RWPE2 (cell line): ENCODE measurements around the gene PLEKHG4.
A peak's percentile ranks its signal among the peaks of the same experiment; 100 is the strongest.

Experiments
- ATAC-seq: fragments of 200-7000 bp; cut with Tn5 transposase; 3 replicates; pipeline ENCODE4 v1.9.1; 2021; ENCODE audit warnings: low read depth
- DNase-seq: peaks from one replicate; pipeline ENCODE4 v3.0.0-alpha.2; 2020; ENCODE audit warnings: low spot score
- H3K27ac ChIP-seq: fragments of 450-650 bp; 2 replicates; pipeline ENCODE4 v1.5.1; 2017; ENCODE audit warnings: mild to moderate bottlenecking; ENCODE audit not compliant: poor library complexity, severe bottlenecking
- H3K27me3 ChIP-seq: fragments of 250-450 bp; sonication (Bioruptor Pico); 2 replicates; pipeline ENCODE4 v1.5.1; 2021; ENCODE audit warnings: mild to moderate bottlenecking, moderate library complexity; ENCODE audit not compliant: insufficient read depth, poor library complexity, severe bottlenecking
- H3K36me3 ChIP-seq: fragments of 250-450 bp; sonication (Bioruptor Pico); 2 replicates; pipeline ENCODE4 v1.5.1; 2020; ENCODE audit warnings: low read depth, mild to moderate bottlenecking, moderate library complexity
- H3K4me1 ChIP-seq: fragments of 250-450 bp; sonication (Bioruptor Pico); 2 replicates; pipeline ENCODE4 v1.5.1; 2021; ENCODE audit warnings: mild to moderate bottlenecking, moderate library complexity; ENCODE audit not compliant: insufficient read depth, poor library complexity, severe bottlenecking
- H3K4me3 ChIP-seq: fragments of 250-450 bp; sonication (Bioruptor Pico); 2 replicates; pipeline ENCODE4 v1.5.1; 2021; ENCODE audit warnings: mild to moderate bottlenecking, moderate library complexity; ENCODE audit not compliant: severe bottlenecking
- H3K9me3 ChIP-seq: fragments of 250-450 bp; sonication (Bioruptor Pico); 2 replicates; pipeline ENCODE4 v1.5.1; 2021; ENCODE audit warnings: mild to moderate bottlenecking, moderate library complexity; ENCODE audit not compliant: severe bottlenecking
- TF ChIP-seq, protein P1 (sequence below): fragments of 450-650 bp; IDR thresholded peaks from one replicate; pipeline ENCODE4 v1.5.1; 2017; ENCODE audit warnings: mild to moderate bottlenecking, moderate library complexity; ENCODE audit not compliant: poor library complexity, severe bottlenecking

PLEKHG4 gene

DNA sequence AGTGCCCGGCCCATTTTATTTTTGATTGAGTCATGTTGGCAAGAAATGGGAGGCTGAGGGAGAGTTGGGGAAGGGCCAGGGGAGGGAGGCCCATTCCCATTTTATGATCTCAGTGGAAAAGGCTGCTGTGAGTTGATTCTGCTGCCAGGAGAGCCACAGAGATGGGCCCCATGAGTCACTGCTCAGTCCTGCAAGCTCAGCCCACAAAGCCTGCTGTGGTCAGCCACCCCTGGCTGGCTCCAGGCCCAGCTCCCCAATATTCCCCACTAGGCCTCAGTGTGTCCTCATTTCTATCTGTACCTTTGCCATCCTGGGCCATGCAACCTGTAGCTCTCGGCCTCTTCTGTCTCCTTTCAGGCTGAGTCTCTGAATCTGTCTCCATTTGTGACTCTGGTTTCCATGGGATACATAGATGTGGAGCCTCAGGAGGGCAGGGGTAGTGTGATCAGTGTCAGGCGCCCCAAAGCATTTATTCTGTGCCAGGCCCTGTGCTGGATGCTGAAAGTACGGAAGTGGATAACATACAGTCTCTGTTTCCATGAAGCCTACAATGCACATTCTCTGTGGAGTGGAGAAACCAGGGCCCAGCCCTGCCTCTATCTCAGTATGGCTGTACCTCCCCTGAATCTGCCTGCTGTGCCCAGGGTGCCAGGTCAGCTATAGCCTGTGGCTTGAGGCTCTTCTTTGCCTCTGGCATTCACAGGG is 1.9 kb upstream of the PLEKHG4 start:
- Histone ChIP-seq H3K36me3 (peaks cover 39% of the 10 kb centered on the region), H3K4me3 (peak overlapping the region; percentile 80), H3K27me3 (no peaks in the 10 kb centered on the region), H3K27ac (peak overlapping the region; percentile 95), H3K9me3 (no peaks in the 10 kb centered on the region), H3K4me1 (peaks cover 21% of the 10 kb centered on the region)
- peak; percentile 78 for ATAC-seq
- DNase-seq: peak; percentile 94
- TF ChIP-seq, protein P1, sequence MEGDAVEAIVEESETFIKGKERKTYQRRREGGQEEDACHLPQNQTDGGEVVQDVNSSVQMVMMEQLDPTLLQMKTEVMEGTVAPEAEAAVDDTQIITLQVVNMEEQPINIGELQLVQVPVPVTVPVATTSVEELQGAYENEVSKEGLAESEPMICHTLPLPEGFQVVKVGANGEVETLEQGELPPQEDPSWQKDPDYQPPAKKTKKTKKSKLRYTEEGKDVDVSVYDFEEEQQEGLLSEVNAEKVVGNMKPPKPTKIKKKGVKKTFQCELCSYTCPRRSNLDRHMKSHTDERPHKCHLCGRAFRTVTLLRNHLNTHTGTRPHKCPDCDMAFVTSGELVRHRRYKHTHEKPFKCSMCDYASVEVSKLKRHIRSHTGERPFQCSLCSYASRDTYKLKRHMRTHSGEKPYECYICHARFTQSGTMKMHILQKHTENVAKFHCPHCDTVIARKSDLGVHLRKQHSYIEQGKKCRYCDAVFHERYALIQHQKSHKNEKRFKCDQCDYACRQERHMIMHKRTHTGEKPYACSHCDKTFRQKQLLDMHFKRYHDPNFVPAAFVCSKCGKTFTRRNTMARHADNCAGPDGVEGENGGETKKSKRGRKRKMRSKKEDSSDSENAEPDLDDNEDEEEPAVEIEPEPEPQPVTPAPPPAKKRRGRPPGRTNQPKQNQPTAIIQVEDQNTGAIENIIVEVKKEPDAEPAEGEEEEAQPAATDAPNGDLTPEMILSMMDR: no peak

DNA sequence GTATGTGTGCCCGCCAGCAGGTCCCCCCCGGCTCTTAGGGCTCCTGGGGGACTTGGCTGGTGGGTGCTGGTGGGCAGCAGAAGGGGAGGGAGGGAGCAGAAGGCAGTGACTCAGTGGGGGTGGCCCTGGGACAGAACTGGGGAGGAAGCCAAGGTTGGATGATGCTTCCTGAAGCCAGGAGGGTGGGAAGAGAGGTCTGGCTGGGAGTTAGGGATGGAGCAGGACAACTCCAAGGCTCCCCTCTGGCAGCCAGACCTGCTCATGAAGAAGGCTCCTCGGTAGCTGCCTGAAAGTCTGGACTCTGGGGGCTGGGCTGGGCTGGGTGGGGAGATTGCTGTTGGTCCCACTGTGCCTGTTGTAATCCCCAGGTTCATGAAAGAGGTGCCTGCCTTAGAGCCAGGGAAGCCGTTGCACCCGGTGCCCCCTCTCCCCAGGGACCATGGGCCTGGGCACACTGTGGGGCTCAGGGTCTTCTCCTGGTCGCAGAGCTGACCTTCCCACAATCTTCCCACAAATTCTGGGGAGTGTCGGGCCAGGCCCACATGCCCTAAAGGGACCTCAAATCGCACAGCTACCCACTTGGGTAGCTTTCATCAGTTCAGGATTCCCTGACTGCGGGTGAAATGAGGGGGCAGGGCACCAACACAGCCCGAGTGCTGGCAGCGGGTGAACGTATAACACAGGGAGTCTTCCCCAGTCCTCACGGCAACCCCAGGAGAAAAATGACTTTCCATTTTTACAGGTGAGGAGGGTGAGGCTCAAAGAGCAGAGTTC is 1.1 kb upstream of the PLEKHG4 start:
- peaks cover 21% of the 10 kb centered on the region for H3K4me1 ChIP-seq
- ATAC-seq: peak; percentile 40
- no peaks in the 10 kb centered on the region for H3K27me3 ChIP-seq
- H3K9me3 ChIP-seq: no peaks in the 10 kb centered on the region
- TF ChIP-seq, protein P1: no peak
- H3K27ac ChIP-seq: peak overlapping the region; percentile 95
- H3K4me3 ChIP-seq: peak overlapping the region; percentile 80
- peaks cover 46% of the 10 kb centered on the region for H3K36me3 ChIP-seq
- no peak for DNase-seq

DNA sequence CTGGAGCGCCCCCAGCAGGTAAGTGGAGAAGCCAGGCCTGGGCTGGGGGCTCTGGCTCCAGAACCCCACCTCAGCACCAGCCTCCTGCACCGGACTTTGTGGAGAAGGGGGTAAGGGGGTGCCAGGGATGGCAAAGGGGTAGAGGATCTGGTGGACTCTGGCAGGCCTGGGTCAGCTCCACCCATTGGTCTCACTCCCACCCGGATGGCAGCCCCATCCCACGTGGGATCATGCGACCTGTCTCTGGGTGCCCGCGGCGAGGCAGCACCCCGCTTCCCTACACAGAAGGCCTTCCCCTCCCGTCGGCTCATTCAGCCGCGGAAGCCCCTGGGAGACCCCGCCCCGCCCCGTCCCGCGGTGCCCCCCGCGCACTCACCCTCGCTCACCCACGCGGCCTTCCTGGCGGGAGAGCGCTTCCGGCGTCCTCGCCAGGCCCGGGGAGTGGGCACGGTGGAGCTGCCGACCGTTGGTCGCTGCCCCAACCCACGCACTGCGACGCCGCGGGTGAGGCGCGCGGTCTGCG is 498 bp upstream of the PLEKHG4 start:
- H3K27me3 ChIP-seq: no peaks in the 10 kb centered on the region
- H3K4me1 ChIP-seq: peaks cover 21% of the 10 kb centered on the region
- H3K36me3 ChIP-seq: peaks cover 49% of the 10 kb centered on the region
- TF ChIP-seq, protein P1: no peak
- peak; percentile 5; the same call in 2 of the 3 replicates for ATAC-seq
- DNase-seq: no peak
- H3K27ac ChIP-seq: peak overlapping the region; percentile 95
- no peaks in the 10 kb centered on the region for H3K9me3 ChIP-seq
- peak overlapping the region; percentile 80 for H3K4me3 ChIP-seq

DNA sequence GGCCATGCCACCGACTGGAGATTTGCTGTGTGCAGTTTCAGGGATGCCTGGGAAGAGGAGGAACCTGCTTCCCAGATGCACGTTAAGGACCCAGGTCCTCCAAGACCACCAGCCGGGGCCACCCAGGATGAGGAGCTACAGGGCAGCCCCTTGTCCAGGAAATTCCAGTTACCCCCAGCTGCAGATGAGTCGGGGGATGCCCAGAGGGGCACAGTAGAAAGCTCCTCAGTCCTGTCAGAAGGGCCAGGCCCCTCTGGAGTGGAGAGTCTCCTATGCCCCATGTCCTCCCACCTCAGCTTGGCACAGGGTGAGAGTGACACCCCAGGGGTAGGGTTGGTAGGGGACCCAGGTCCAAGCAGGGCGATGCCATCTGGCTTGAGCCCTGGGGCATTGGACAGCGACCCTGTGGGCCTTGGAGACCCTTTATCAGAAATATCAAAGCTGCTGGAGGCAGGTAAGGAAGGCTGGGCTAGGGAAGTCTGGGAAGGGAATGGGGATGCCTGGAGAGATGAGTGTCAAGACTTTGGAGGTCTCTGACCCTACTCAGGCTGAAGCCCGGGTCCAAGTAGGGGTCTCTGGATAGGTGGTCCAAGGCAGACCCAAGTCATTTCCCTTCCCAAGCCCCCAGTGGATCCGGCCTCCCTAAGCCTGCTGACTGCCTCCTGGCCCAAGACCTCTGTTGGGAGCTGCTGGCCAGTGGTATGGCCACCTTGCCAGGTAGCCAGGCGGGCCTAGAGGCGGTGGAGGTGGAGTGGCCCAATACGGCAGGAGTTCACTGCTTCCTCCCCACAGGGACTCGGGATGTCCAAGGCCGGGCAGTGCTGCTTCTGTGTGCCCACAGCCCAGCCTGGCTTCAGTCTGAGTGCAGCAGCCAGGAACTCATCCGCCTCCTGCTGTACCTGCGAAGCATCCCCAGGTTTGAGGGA is 1.0 kb downstream of the PLEKHG4 start:
- Histone ChIP-seq H3K4me1 (peaks cover 21% of the 10 kb centered on the region), H3K4me3 (peak overlapping the region; percentile 80), H3K9me3 (no peaks in the 10 kb centered on the region), H3K27ac (peak overlapping the region; percentile 95), H3K36me3 (peaks cover 58% of the 10 kb centered on the region), H3K27me3 (no peaks in the 10 kb centered on the region)
- DNase-seq (no peak), ATAC-seq (no peak)
- TF ChIP-seq, protein P1: no peak
